DMS79 treated with DMSO at 0.1 percent for 48 hours (cell line): ENCODE data around the gene MAGI3.
"Not testable (repeated sequence)": the region's sequence is repeated elsewhere in the genome, so short reads cannot be mapped to it uniquely, and the experiment has no call there.

Experiments
- DNase-seq: peaks from one replicate; lab custom pipeline; 2025; lab: John Stamatoyannopoulos, UW

Gene MAGI3

DNA sequence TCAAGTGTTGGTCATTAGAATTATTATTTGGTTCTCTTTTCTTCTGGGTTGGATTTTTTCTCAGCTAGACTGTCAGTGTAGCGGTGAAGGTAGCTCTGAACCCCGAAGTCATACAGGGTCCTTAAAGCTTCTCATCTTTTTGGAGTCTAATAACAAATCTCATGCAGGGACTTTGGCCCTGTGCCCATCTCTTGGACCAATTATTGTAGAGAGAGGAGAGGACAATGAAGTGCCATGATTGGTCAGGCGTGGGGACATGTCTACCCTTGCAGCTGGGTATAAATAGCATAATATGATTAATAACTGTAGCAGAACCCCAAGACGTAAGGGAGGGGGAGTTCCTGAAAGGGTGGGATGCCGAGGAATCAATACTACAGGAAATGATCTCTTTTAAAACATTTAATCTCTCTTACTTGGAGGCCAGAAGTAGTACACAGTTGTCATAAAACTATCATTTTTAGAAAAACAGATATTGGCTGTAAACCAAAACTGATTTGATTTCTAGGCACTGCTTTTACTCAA is 8.8 kb downstream of the MAGI3 start:
- DNase-seq = peak; percentile 77

DNA sequence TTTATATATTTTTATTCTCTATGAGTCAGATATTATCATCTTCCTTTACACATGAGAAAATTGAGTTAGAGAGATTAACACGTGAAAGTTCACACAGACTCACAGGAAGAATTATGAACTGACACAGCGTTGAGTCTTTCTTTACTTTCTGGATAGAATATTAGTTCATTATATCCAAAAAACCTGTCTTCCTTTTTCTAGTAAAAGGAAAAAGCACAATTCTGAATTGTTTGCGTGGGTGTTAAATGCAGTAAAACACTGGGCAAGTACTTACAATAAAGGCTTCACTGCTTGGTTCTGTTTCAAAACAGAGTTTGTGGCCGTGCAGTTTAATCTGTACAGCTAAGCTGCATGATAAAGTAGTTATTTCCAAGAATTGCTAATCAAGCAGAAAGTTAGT is 10.8 kb downstream of the MAGI3 start:
- DNase-seq = peak; percentile 38

DNA sequence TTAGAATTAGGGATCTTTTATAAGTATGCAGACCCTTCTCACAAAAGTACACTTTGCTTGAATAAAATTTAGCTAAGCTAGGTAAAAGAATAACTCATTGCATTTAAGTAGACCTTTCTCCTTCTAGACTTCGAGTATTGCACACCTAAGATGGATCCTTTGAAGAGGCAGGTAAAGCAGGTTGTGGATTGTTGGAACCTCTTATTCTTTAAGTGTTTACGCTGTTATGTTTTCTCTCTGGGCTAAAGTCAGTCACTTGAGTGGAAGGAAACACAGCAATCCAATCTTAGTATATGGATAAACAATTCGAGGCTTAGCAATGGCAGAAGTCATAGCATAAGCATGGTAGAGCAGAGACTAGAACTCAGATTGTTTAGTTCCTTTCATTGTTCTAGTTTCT is 11.4 kb downstream of the MAGI3 start:
- peak; percentile 92 for DNase-seq

GRCh38 chr1:113403065-113403464 is 12.8 kb downstream of the MAGI3 start:
- no peak for DNase-seq

DNA sequence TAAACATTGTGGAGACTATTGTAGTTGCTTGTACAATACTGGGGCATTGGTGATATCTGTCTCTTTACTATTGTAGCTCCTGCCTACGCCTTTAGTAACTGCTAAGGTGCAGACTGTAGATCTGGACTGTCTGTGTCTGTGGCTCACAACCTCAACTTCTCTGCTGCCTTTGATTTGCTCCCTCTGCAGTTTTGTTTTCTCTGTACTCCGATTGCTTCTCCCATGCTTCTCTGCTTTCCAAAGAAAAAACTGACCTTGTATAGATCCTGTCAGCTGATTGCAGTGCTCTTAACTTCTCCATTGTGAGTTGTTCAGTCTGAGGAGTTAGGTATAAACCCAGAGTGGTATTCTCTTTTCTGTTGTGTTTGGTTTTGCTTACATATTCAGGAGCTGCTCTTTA is 15.3 kb downstream of the MAGI3 start:
- DNase-seq = no peak

DNA sequence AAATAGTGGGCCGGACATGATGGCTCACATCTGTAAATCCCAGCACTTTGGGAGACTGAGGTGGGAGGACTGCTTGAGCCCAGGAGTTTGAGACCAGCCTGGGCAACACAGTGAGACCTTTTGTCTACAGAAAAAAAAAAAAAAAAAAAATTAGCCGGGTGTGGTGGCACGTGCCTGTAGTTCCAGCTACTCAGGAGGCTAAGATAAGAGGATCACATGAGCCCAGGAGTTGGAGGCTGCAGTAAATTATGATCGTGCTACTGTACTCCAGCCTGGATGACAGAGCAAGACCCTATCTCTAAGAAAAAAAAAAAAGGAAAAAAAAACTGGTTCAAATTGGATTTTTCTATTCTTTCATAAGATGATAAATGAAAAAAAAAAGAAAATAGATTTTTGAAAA is 15.8 kb downstream of the MAGI3 start:
- not testable (repeated sequence) for DNase-seq

GRCh38 chr1:113409363-113409762 is 19.0 kb downstream of the MAGI3 start:
- no peak for DNase-seq

- DNase-seq = not testable (repeated sequence)
Observed at GRCh38 chr1:113412020-113412419, 21.7 kb downstream of the MAGI3 start.

- DNase-seq = no peak
Observed at GRCh38 chr1:113415310-113416070, 25.2 kb downstream of the MAGI3 start.

DNA sequence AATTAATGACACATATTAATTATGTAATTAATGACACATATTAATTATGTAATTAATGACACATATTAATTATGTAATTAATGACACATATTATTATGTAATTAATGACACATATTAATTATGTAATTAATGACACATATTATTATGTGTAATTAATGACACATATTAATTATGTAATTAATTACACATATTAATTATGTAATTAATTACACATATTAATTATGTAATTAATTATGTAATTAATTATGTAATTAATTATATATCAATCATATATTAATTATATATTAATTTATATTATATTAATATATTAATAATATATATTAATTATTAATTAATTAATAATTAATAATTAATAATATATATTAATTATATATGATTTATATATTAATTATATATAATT is 25.8 kb downstream of the MAGI3 start:
- not testable (repeated sequence) for DNase-seq

GRCh38 chr1:113416496-113416895 is 26.2 kb downstream of the MAGI3 start:
- no peak for DNase-seq

GRCh38 chr1:113422315-113423068 is 32.2 kb downstream of the MAGI3 start:
- no peak for DNase-seq

DNA sequence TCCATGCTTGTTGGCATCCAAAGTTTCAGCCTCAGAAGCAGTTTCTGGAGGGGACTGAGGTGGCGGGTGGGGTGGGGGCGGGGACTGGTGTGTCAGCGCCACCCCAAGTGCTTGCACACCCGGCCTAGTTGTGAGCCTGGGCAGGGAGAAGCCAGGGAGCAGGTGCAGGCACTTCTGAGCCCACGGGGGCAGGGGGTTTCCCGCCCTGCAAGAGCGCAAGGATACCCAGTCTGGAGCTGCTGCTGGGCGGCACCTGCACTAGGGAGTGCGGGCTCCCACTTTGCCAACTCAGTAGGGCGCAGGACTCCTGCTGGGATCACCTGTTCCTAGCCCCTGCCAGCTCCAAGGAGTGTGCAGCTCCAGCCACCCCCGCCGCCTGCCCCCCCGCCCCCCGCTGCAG is 33.5 kb downstream of the MAGI3 start:
- DNase-seq = no peak

DNA sequence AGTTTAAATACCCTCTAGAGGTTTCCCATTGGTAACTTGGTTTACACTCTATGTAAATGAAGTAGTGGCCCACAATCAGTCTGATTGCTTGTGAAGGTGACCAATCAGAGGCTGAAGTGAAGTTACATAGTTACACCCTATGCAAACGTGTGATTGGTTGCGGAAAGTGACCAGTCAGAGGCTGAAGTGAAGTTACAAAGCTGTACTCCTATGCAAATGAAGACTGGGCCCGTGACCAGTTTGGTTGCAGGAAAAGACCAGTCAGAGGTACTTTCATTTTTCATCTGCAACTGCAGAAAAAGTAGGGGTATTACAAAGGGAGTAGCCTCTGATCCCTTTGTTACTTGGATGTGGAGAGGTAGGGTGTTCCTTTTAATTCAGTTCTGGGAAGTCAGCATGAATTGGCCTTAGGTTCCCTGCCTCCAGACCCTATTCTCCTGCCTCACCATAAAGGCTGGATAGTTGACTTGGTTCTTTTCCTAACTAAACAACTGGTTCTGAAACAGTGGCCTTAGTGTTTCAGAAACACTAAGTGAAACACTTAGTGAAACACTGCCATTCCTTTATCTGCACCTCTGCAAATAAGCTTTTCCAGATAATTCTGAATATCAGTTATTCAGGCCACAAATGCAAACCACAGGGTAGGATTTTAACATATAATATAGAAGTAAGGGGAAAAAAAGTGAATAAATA is 39.3 kb downstream of the MAGI3 start:
- no peak for DNase-seq

GRCh38 chr1:113433184-113433583 is 42.9 kb downstream of the MAGI3 start:
- DNase-seq = no peak

DNA sequence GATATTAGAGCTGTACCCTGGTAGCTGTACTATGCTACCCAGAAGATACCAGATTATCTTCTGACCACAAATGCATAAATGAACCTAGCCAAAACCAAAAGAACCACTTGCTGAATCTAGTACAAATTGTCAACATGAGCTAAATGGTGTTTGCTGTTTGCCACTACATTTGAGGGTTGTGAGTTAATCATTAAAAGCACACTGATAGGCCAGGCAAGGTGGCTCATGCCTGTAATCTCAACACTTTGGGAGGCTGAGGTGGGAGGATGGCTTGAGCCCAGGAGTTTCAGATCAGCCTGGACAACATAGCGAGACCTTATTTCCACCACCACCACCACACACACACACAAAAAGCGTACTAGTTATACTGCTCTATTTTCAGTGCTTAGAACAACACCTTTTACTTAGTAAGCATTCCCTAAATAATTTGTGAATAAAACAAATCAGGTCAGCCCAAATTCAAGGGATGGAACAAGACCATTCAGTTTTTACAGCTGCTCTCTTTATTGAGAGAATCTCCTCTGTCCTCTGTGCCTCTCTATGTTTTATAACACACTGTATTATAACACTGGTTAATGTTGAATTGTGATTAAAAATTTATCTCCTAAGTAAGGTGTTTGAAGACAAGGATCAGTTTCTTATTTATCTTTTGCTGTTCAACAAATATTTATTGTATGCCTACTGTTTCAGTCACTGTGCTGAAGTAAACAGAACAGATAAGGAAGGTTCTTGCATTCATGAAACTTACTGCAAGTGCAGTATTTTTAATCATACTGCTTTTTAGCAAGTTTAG is 44.0 kb downstream of the MAGI3 start:
- no peak for DNase-seq

- no peak for DNase-seq
Observed at GRCh38 chr1:113434874-113435175, 44.5 kb downstream of the MAGI3 start.

DNA sequence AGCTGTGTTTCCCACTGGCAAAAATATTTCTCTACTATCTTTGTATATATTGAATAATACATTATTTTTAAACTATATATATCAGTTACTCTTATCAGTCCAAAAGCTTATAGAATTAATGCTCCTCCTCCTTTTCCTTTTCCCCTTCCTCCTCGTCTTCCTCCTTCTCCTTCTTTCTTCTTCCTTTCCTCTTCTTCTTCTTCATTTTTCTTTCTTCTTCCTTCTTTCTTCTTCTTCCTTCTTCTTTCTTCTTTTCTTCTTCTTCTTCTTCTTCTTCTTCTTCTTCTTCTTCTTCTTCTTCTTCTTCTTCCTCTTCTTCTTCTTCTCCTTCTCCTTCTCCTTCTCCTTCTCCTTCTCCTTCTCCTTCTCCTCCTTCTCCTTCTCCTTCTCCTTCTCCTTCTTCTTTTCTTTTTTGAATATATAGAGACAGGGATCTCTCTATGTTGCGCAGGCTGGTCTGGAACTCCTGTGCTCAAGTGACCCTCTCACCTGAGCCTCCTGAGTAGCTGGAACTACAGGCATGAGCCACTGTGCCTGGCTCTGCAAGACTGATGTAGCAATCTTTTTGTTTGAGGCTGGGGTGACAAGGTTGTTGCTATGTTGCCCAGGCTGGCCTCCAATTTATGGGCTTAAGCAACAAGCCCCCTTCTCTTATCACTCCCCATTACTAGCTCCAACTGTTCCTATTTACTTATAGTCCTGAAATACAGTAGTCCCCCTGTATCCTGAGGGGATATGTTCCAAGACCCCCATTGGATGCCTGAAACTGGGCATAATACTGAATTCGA is 47.4 kb downstream of the MAGI3 start:
- no peak for DNase-seq

- DNase-seq = no peak
Observed at GRCh38 chr1:113438505-113439276, 48.4 kb downstream of the MAGI3 start.

GRCh38 chr1:113439277-113439670 is 49.0 kb downstream of the MAGI3 start:
- no peak for DNase-seq
